Endometrial microvascular endothelial cells (primary cell): ENCODE data around the gene PDE3A. TPM values are rescaled to one million over a fixed set of nuclear protein-coding genes. Genes with fewer than 3 reads are reported as not detected.

Experiments
- in situ Hi-C: cut with HindIII; loops from 2 replicates; pipeline ENCODE4 v1.10.0; 2017; ENCODE audit warnings: low sequenced_read_pairs, low pct_unique_long_range_greater_than_20kb; ENCODE audit errors: inconsistent ontology term
- total RNA-seq: library from RNA; depleted of rRNA; stranded (reverse); fragments of >200 nt; gene quantifications from one replicate; pipeline ENCODE4 v1.2.3, GENCODE V29; 2015; ENCODE audit errors: inconsistent ontology term

The PDE3A gene
- total RNA-seq, 1 donor from 2014 or later = 8.2 TPM

DNA sequence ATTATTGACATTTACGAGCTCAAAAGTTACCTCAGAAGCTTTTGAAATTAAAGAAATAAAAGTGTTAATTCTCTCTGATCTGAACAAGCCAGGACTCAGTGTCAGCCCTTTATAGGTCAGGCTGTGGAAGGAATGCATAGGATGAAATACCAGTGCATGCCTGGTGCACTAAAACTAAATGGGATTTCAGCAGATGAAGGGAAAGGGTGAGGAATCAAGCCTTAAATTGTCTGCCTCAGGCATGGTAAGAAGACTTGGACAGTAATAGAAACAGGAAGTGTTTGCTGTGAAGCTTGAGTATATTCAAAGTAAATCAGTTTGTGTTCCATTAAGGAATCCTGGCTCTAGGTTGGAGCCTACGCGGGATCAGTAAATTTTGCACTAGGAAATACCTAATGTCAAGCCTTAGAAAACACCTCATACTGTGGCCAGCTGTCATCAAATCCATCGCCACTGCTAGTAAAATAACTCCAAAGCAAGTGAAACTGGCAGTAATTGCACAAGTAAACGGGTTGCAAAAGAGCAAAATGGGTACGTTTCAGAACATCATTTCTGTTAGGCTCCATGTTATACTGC, 76.3 kb downstream of the PDE3A start:
- in situ Hi-C loops = no loop called here

DNA sequence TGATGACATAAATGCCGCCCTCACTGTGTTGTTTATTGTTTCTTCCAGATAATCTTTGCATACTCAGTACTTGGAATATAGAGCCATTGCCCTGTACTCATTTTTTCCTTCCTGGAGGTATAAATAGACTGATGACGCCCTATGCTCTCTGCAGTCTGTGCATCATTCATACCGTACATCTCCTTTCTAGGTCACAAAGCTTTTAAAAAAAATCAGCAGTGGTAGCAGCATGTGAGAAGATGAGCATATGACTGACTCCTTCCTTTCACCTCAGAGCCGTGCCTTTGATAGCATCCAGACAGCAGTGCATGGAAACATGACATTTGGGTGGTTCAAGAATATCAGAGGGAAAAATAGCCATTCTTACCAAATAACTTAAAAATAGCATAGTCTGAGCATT, 77.3 kb downstream of the PDE3A start:
- in situ Hi-C loops = no loop called here

DNA sequence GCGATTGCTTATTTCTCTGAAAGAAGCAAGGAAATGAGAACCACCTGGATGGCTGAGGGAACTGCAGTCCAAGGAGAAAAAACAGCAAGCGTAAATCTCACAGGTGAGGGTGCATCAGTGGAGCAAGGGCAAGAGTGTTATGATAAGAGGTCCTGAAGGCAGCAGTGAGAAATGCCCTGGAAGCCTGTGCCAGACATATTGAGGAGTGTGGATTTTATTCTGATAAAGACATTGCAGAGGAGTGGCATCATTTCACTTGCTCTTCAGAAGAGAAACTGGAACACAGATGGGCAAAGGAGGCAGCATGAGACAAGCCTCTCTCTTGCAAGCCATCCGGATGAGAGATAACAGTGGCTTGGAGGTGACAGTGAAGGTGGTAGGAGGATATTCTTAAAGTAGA, 78.5 kb downstream of the PDE3A start:
- in situ Hi-C loops = no loop called here

GRCh38 chr12:20448781-20449180, 80.4 kb downstream of the PDE3A start:
- in situ Hi-C loops = no loop called here

DNA sequence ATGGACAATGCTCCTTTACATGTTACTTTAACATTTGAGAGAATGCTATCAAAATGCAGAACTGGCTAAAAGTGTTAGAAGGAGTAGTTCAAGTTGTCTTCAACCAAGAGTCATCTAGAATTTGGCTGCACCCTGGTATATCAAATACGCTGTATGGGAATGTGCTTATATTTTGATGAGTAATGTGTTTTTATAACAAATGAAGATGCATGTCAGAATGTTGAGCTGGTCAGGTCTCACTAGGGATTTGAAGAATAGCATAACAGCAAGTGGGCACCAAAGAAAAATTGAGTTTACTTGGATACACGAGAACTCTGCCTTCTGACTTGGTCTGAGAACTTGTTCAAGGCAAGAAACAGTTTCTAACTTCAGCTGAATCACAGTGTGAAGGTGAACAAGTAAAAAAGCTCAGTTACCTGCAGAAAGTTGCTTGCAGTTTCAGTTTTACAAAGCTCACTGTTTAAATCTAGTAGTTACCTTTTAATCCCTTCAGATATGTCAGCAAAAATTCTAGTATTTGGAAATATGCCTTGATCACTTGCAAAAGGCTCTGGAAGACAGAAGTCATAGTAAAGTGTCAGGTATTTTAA, 82.3 kb downstream of the PDE3A start:
- in situ Hi-C loops = no loop called here

- in situ Hi-C loops = no loop called here
These were observed 83.4 kb downstream of the PDE3A start for GRCh38 chr12:20451761-20452160.

- in situ Hi-C loops = no loop called here
These were observed 84.2 kb downstream of the PDE3A start for GRCh38 chr12:20452496-20453010.

DNA sequence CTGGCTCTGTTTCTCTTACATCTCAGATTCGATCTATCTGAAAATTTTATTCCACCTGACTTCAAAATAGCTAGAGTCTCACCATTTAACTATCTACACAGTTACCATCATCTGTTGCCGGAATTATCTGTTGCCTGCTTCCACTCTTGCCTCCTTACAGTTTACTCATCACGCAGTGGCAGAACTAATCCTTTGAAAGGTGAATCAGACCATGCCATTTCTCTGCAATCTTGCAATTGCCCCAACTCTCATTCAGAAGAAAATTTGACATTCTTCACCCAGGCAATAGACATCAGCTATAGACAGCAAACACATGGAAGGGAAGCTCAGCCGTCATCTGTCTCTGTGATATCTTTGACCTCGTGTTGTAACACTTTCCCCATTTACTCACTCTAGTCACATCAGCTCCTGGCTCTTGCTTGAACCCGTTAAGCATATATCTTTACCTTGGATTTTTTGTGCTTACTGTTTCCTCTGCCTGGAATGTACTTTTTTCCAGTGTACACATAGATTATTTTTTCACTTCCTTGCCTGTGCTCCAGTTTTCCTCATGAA, 85.5 kb downstream of the PDE3A start:
- in situ Hi-C loops = no loop called here

DNA sequence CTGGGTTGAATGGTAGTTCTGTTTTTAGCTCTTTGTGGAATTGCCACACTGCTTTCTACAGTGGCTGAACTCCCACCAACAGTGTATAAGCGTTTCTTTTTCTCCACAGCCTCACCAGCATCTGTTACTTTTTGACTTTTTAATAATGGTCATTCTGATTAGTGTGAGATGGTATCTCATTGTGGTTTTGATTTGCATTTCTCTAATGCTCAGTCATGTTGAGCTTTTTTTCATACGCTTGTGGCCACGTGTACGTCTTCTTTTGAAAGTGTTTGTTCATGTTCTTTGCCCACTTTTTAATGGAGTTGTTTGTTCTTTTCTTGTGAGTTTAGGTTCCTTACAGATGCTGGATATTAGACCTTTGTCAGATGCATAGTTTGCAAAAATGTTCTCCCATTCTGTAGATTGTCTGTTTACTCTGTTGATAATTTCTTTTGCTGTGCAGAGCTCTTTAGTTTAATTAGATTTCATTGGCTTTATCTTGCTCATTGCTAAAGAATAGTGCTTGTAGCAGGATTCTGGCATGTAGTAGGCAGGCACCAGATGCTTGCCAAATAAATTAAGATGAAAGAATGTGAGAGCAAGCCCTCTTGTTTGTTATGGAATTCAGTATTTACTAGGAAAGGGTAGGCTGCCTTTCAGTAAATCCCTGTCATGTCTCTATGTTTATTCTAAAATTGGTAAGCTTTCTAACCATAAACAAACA, 86.8 kb downstream of the PDE3A start:
- in situ Hi-C loops = no loop called here

DNA sequence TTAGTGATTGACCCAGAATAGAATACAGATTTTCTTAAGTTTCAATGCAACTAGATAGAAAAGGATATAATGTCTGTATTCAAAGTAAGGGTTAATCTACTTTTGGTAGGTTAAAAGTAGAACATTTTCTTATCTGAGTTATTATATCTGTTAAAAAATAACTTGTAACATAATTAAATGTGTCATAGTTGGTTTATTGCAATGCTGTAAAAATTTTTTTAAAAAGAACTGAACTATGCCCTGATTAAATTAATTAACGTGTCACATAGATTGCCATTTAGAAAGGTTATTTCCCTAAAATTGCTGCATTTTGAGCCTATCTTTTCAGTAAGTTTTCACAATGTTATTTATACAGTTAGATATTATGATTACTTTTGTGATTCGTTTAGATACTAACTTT, 89.2 kb downstream of the PDE3A start:
- in situ Hi-C loops = no loop called here

- in situ Hi-C loops = no loop called here
These were observed 89.7 kb downstream of the PDE3A start for GRCh38 chr12:20458011-20458410.

- in situ Hi-C loops = no loop called here
These were observed 91.6 kb downstream of the PDE3A start for GRCh38 chr12:20459920-20460319.

DNA sequence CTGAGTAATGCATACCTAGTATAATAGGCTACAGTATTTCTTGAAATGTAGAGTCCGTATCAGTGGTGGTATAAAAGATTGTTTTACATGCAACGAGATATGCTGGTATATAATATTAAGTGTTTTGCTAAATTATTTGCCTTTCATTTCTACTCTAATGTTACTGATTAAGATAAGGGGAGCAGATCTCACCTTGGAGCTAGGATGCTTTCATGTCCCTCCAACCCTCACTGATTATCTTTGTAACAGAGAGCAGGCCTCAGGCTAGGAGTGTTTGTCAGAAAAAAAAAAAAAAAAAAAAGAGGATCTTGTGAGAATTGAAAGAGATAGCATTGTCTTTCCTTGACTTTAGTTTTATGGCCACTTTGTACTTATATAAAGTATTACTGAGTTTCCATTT, 92.6 kb downstream of the PDE3A start:
- in situ Hi-C loops = no loop called here

GRCh38 chr12:20463913-20464524, 95.7 kb downstream of the PDE3A start:
- in situ Hi-C loops = no loop called here

DNA sequence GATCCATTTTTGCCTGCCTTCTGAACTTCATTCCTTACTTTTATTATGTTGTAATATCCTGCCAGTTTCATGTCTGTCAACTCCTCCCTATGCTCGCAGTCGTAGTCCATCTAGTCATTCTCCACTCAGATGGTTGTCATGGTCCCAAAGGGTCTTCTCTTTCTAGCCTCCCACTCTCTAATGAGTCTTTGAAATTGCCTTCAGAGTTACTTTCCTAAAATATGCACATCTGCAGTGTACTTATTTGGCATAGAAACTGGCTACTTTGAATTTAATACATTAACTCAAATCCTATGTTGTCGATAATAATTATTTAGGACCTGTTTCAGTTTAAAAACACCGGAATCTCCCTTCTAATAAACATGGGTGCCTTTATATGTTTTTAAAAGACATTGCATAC, 101.0 kb downstream of the PDE3A start:
- in situ Hi-C loops = no loop called here

- in situ Hi-C loops = no loop called here
These were observed 101.4 kb downstream of the PDE3A start for GRCh38 chr12:20469756-20470155.

- in situ Hi-C loops = no loop called here
These were observed 103.9 kb downstream of the PDE3A start for GRCh38 chr12:20472102-20472782.

DNA sequence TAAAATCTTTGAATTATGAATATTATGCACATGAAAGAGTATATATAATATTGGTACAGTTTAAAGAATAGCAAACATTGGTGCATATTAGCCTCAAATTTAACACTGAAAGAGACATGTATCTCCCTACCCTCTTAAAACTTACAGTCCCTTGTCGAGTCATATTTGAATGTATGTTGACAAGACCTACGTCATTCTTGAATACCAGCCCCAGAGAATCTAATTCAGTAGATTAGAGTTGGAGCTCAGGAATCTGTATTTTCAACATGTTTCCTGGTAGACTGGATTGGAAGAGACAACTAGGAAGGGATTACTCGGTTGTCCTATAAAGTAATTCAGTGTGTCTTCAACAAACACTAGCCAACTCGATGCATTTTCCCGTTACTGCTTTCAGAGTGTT, 104.8 kb downstream of the PDE3A start:
- in situ Hi-C loops = no loop called here

- in situ Hi-C loops = no loop called here
These were observed 105.7 kb downstream of the PDE3A start for GRCh38 chr12:20474016-20474415.
